ENCODE results near the gene KNDC1. TPM values are rescaled to one million over a fixed set of nuclear protein-coding genes. Genes with fewer than 3 reads are reported as not detected.

The KNDC1 gene
- total and polyA plus RNA-seq, 2 of the 13 experiments (the other 11 are each of a cell fraction or from before 2014, with no cell fraction given), result 0.69 TPM; not detected in 1

DNA sequence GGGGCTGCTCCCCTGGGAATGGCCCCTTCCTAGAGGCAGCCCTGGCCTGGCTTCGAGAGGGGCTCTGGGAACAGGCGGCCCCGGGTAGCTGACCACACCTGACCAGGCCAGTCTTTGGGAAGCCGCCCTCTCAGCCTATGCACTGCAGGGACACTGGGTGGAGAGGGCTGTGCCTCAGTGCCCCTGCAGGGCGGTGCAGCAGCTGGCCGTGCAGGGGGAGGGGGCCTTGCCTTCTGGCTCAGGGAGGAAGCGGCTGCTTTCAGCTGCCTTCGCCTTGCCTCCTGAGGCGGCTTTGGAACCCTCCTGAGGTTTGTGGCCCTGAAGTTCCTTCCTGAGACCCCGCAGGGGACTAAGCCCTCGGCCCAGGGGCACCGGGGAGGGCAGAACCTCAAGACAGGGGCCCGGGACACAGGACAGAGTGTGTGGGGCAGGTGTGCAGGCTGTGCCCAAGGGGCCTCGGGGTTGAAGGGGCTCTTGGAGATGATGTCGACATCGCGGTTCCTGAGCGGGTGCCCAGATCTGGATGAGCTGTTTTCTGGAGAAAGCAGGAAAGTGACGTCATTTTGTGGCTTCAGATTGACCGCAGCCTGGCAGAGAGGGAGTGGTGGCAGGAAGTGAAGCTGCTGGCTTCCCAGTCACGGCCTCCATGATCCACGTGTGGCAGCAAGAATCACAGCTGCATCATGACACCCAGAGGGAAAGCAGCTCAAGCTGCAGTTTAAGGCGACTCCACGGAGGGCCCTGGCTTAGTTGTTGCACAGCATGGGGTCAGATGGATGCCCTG is 99.0 kb downstream of the KNDC1 start:
- Histone ChIP-seq H3K4me2 (ENCODE audit: low read depth, low read length) (peak overlapping the region; percentile 72; the same call in 1 of the 2 replicates), H2AFZ (ENCODE audit: low read length) (no peak overlapping the region), H3K9me3 (ENCODE audit: low read length) (no peaks in the 10 kb centered on the region), H3K4me3 (replicated peaks in 1 of 3; ENCODE audit: insufficient read depth in 1 of 3, low read depth in 2 of 3, low read length in 3 of 3) (peak overlapping the region in 1 of 3 experiments; percentile 63; a peak in 1 of 6 replicates), H3K27me3 (ENCODE audit: control insufficient read depth in 1 of 2, insufficient read depth in 2 of 2, low read length in 2 of 2) (peaks cover 16 to 59% of the 10 kb centered on the region in 2 experiments), H3K36me3 (replicated peaks in 1 of 2; ENCODE audit: control insufficient read depth in 1 of 2, insufficient read depth in 2 of 2, low read length in 2 of 2) (no peaks in the 10 kb centered on the region), H3K27ac (ENCODE audit: extremely low read length, insufficient read depth, low read length) (no peak overlapping the region), H3K79me2 (ENCODE audit: insufficient read depth, low read length) (no peaks in the 10 kb centered on the region), H4K20me1 (ENCODE audit: insufficient read depth, low read length) (no peaks in the 10 kb centered on the region), H3K4me1 (ENCODE audit: insufficient read depth, low read length) (peaks cover 35% of the 10 kb centered on the region), H3K9ac (ENCODE audit: insufficient read depth, low read depth, low read length) (no peak overlapping the region)
- ATAC-seq (peak; percentile 4; the same call in 2 of the 3 replicates), DNase-seq (ENCODE audit: low spot score) (peak; percentile 30), FAIRE-seq (no peak)
- intact Hi-C loops (cut with micrococcal nuclease; ENCODE audit: unreplicated experiment), result no loop called here
- BruUV-seq (replicated peaks), result no TSS peak
- CTCF ChIA-PET (ENCODE audit: low intra/inter-chr PET ratio, low total read pairs), result no interaction called here
- POLR2A ChIA-PET, result no interaction called here
- WGBS (ENCODE audit: low lambda C conversion rate), result 31% methylated on average over 13 of the region's 24 CpGs
- in situ Hi-C loops (cut with HindIII; ENCODE audit: extremely low pct_ligation_motif_present, low pct_unique_long_range_greater_than_20kb), result no loop called here
- TF ChIP-seq ZNF264 (CRISPR knock-in tag; IDR thresholded peaks at IDR 0.05), result no peak
- TF ChIP-seq MXI1 (IDR thresholded peaks at IDR 0.05; ENCODE audit: borderline replicate concordance, low read depth, low read length), result peak; percentile 27; the same call in 1 of the 3 replicates
- TF ChIP-seq ZNF737 (CRISPR knock-in tag; IDR thresholded peaks at IDR 0.05; ENCODE audit: borderline replicate concordance), result no peak
- peak; percentile 99 for TF ChIP-seq ATF7 (IDR thresholded peaks at IDR 0.05)
- no peak for TF ChIP-seq ATF7 (CRISPR knock-in tag; IDR thresholded peaks at IDR 0.05)
- no peak for TF ChIP-seq RBAK (CRISPR knock-in tag; IDR thresholded peaks at IDR 0.05)
- TF ChIP-seq CREM (IDR thresholded peaks at IDR 0.05), result 0 out of 2 replicates have a peak, but pooled peaks have one; percentile 18
- no peak for TF ChIP-seq CREM (CRISPR knock-in tag; IDR thresholded peaks at IDR 0.05)
- TF ChIP-seq, protein P1, sequence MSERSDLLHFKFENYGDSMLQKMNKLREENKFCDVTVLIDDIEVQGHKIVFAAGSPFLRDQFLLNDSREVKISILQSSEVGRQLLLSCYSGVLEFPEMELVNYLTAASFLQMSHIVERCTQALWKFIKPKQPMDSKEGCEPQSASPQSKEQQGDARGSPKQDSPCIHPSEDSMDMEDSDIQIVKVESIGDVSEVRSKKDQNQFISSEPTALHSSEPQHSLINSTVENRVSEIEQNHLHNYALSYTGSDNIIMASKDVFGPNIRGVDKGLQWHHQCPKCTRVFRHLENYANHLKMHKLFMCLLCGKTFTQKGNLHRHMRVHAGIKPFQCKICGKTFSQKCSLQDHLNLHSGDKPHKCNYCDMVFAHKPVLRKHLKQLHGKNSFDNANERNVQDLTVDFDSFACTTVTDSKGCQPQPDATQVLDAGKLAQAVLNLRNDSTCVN (CRISPR knock-in tag; IDR thresholded peaks at IDR 0.05; ENCODE audit: borderline replicate concordance), result peak; percentile 97
- TF ChIP-seq KDM6A (CRISPR knock-in tag; IDR thresholded peaks at IDR 0.05; ENCODE audit: low read depth), result no peak
- TF ChIP-seq CREB1 (IDR thresholded peaks at IDR 0.05), result peak; percentile 97
- no peak for TF ChIP-seq CREB1 (CRISPR knock-in tag; IDR thresholded peaks at IDR 0.05)
- TF ChIP-seq ZBTB1 (CRISPR knock-in tag; IDR thresholded peaks at IDR 0.05; ENCODE audit: borderline replicate concordance), result no peak
- TF ChIP-seq EHMT2 (IDR thresholded peaks at IDR 0.05; ENCODE audit: borderline replicate concordance, low read depth, low read length), result no peak
- TF ChIP-seq ZBTB21 (CRISPR knock-in tag; IDR thresholded peaks at IDR 0.05), result peak; percentile 59; the same call in 1 of the 2 replicates
- no peak for TF ChIP-seq SIX1 (CRISPR knock-in tag; IDR thresholded peaks at IDR 0.05; ENCODE audit: borderline replicate concordance)
- no peak for TF ChIP-seq CHCHD3 (CRISPR knock-in tag; IDR thresholded peaks at IDR 0.05)
- no peak for TF ChIP-seq GABPA (IDR thresholded peaks at IDR 0.05; ENCODE audit: low read depth, low read length)
- peak; percentile 21; the same call in 1 of the 2 replicates for TF ChIP-seq GABPA (CRISPR knock-in tag; IDR thresholded peaks at IDR 0.05; ENCODE audit: low read depth)
- TF ChIP-seq ZNF12 (CRISPR knock-in tag; IDR thresholded peaks at IDR 0.05), result no peak
- TF ChIP-seq, protein P2, sequence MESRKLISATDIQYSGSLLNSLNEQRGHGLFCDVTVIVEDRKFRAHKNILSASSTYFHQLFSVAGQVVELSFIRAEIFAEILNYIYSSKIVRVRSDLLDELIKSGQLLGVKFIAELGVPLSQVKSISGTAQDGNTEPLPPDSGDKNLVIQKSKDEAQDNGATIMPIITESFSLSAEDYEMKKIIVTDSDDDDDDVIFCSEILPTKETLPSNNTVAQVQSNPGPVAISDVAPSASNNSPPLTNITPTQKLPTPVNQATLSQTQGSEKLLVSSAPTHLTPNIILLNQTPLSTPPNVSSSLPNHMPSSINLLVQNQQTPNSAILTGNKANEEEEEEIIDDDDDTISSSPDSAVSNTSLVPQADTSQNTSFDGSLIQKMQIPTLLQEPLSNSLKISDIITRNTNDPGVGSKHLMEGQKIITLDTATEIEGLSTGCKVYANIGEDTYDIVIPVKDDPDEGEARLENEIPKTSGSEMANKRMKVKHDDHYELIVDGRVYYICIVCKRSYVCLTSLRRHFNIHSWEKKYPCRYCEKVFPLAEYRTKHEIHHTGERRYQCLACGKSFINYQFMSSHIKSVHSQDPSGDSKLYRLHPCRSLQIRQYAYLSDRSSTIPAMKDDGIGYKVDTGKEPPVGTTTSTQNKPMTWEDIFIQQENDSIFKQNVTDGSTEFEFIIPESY (CRISPR knock-in tag; IDR thresholded peaks at IDR 0.05), result no peak
- TF ChIP-seq CEBPB (IDR thresholded peaks at IDR 0.05; ENCODE audit: borderline replicate concordance, low read depth, low read length), result peak; percentile 22; the same call in 1 of the 2 replicates
- peak; percentile 37; the same call in 1 of the 2 replicates for TF ChIP-seq FOSL2 (CRISPR knock-in tag; IDR thresholded peaks at IDR 0.05)
- TF ChIP-seq ATRX (CRISPR knock-in tag; IDR thresholded peaks at IDR 0.05; ENCODE audit: borderline replicate concordance), result no peak
- 0 out of 2 replicates have a peak, but pooled peaks have one; percentile 17 for TF ChIP-seq SAP130 (CRISPR knock-in tag; IDR thresholded peaks at IDR 0.05; ENCODE audit: low read depth)
- 0 out of 2 replicates have a peak, but pooled peaks have one; percentile 19 for TF ChIP-seq BHLHE40 (IDR thresholded peaks at IDR 0.05; ENCODE audit: low read length)

All from HepG2 (cell line).